HEK293T (cell line): ENCODE data around the gene EIF1AD.

Experiments
- CTCF ChIA-PET: fragments of 350-600 bp; formaldehyde crosslinking; extraction: SDS; loops from one replicate; lab custom pipeline; 2021; ENCODE audit warnings: antibody characterized with exemption, inconsistent platforms; lab: Yijun Ruan, JAX
- POLR2A ChIA-PET: fragments of 350-600 bp; formaldehyde crosslinking; extraction: SDS; loops from one replicate; lab custom pipeline; 2020; ENCODE audit warnings: antibody characterized with exemption, inconsistent platforms; lab: Yijun Ruan, JAX
- DNase-seq: peaks from one replicate; pipeline ENCODE4 v3.0.0; 2012; ENCODE audit warnings: mixed read lengths; ENCODE audit errors: extremely low spot score
- ARNT ChIP-seq: fragments of 450-650 bp; IDR thresholded peaks from 2 replicates; pipeline ENCODE4 v1.6.1; 2017; ENCODE audit warnings: mild to moderate bottlenecking
- BHLHE40 ChIP-seq: fragments of 450-650 bp; IDR thresholded peaks from 2 replicates; pipeline ENCODE4 v1.6.1; 2016; ENCODE audit warnings: mild to moderate bottlenecking, moderate library complexity, borderline replicate concordance
- CTBP1 ChIP-seq: fragments of 450-650 bp; IDR thresholded peaks from 2 replicates; pipeline ENCODE4 v1.6.1; 2016; ENCODE audit warnings: borderline replicate concordance
- ELF4 ChIP-seq: fragments of 450-650 bp; IDR thresholded peaks from 2 replicates; pipeline ENCODE4 v1.6.1; 2017; ENCODE audit warnings: antibody characterized with exemption
- FOXA1 ChIP-seq: fragments of 450-650 bp; IDR thresholded peaks from 2 replicates; pipeline ENCODE4 v1.6.1; 2016; ENCODE audit warnings: mild to moderate bottlenecking
- FOXK2 ChIP-seq: fragments of 450-650 bp; IDR thresholded peaks from 2 replicates; pipeline ENCODE4 v1.6.1; 2016; ENCODE audit warnings: mild to moderate bottlenecking
- FOXM1 ChIP-seq: fragments of 450-650 bp; IDR thresholded peaks from 2 replicates; pipeline ENCODE4 v1.6.1; 2017; ENCODE audit warnings: mild to moderate bottlenecking, borderline replicate concordance
- HDGF ChIP-seq: fragments of 450-650 bp; IDR thresholded peaks from 2 replicates; pipeline ENCODE4 v1.6.1; 2017; ENCODE audit warnings: antibody characterized with exemption, borderline replicate concordance
- L3MBTL2 ChIP-seq: fragments of 450-650 bp; conservative IDR thresholded peaks from 2 replicates; pipeline ENCODE4 v1.6.1; 2016; ENCODE audit warnings: mild to moderate bottlenecking
- LEF1 ChIP-seq: fragments of 450-650 bp; IDR thresholded peaks from 2 replicates; pipeline ENCODE4 v1.6.1; 2017; ENCODE audit warnings: mild to moderate bottlenecking, borderline replicate concordance
- NFRKB ChIP-seq: fragments of 450-650 bp; IDR thresholded peaks from 2 replicates; pipeline ENCODE4 v1.6.1; 2016; ENCODE audit warnings: mild to moderate bottlenecking, moderate library complexity
- SP1 ChIP-seq: fragments of 450-650 bp; IDR thresholded peaks from 2 replicates; pipeline ENCODE4 v1.6.1; 2017
- SUZ12 ChIP-seq: fragments of 450-650 bp; IDR thresholded peaks from 2 replicates; pipeline ENCODE4 v1.6.1; 2016; ENCODE audit warnings: mild to moderate bottlenecking
- TARDBP ChIP-seq: fragments of 450-650 bp; IDR thresholded peaks from 2 replicates; pipeline ENCODE4 v1.6.1; 2016
- ZNF384 ChIP-seq: fragments of 450-650 bp; IDR thresholded peaks from 2 replicates; pipeline ENCODE4 v1.6.1; 2016
- TF ChIP-seq, protein P1 (sequence below): fragments of 450-650 bp; IDR thresholded peaks from 2 replicates; pipeline ENCODE4 v1.6.1; 2016

Gene EIF1AD

DNA sequence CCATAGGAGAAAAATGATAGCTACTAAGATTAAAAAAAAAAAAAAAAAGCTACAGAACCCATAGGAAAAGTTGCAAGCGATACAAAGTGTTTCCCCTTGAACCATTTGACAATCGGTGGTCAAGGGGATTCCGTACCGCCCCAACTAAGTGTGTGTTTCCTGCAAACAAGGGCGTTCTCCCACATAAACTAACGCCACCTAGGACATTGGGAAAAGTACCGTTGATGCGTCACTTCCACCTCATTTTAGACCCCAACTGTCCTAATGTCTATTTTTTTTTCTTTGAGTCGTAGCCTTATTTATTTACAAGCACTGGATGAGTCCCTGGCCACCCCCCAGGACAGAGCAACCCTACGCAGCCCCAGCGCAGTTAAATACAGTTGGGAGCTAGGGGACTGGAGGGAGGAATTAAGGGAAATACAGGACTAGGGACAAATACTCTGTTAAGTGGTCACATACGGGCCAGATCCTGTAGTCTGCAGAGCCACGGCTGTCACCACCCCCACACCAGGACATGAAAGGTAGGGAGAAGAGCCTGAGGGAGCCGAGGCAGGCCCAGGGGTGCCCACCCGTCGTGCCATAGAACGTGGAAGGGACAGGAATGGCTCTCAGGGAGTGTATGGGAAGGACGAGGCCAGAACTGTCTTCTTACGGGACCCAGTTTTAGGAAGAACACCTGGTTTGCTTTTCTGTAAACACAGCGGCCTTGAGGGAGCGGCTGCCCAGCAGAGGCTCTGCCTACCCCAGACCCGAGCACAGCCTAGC, 19.0 kb downstream of the EIF1AD start:
- ChIA-PET CTCF (interaction anchor here (0.6 kb wide), 1 partner anchor 8 kb away, joined by 3 read pairs; no protein-coding TSS in a partner anchor), POLR2A (no interaction called here)
- TF ChIP-seq FOXM1 (no peak), LEF1 (no peak), SUZ12 (no peak), FOXA1 (no peak), ARNT (no peak), ELF4 (no peak), BHLHE40 (no peak), NFRKB (no peak), SP1 (no peak), ZNF384 (no peak), TARDBP (no peak), CTBP1 (no peak), FOXK2 (no peak), HDGF (no peak), L3MBTL2 (no peak)
- TF ChIP-seq, protein P1, sequence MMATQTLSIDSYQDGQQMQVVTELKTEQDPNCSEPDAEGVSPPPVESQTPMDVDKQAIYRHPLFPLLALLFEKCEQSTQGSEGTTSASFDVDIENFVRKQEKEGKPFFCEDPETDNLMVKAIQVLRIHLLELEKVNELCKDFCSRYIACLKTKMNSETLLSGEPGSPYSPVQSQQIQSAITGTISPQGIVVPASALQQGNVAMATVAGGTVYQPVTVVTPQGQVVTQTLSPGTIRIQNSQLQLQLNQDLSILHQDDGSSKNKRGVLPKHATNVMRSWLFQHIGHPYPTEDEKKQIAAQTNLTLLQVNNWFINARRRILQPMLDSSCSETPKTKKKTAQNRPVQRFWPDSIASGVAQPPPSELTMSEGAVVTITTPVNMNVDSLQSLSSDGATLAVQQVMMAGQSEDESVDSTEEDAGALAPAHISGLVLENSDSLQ: no peak
- DNase-seq: no peak

- no peak for DNase-seq
- ChIA-PET POLR2A (no interaction called here), CTCF (interaction anchor here (0.6 kb wide), 1 partner anchor 9 kb away, joined by 3 read pairs; no protein-coding TSS in a partner anchor)
- TF ChIP-seq FOXM1: no peak
- no peak for TF ChIP-seq ELF4
- TF ChIP-seq FOXK2: no peak
- TF ChIP-seq CTBP1: no peak
- TF ChIP-seq L3MBTL2: no peak
- TF ChIP-seq NFRKB: no peak
- TF ChIP-seq SUZ12: no peak
- TF ChIP-seq FOXA1: no peak
- TF ChIP-seq ZNF384: no peak
- TF ChIP-seq, protein P1: no peak
- no peak for TF ChIP-seq LEF1
- TF ChIP-seq HDGF: no peak
- TF ChIP-seq BHLHE40: no peak
- no peak for TF ChIP-seq TARDBP
- TF ChIP-seq ARNT: no peak
- TF ChIP-seq SP1: no peak
These were observed 19.8 kb downstream of the EIF1AD start for GRCh38 chr11:65981972-65982823.

- POLR2A ChIA-PET: no interaction called here
These were observed 20.7 kb downstream of the EIF1AD start for GRCh38 chr11:65981101-65981740.

DNA sequence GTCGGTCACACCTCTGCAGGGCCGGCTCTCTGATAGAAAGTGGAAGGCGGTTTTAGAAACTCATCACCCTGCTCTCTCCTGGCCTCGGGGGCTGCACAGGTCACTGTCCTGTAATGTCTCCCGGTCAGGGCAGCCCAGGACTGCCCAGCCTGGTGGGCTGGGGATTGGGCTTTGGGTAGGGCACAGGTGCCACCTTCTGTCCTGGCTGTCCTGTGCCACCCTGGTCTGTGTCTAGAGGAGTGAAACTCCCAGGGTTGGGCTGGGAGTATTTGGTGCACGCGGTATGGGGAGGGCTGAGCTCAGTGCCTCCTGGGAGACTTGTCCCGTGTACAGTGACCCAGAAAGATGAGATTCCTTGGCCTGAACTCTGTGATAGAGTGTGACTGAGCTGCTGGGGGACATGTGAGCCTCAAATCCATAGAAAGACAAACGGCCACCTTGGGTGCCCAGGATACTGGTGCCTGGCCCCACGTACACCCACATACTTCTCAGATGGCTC, 22.6 kb downstream of the EIF1AD start:
- DNase-seq: no peak
- POLR2A ChIA-PET: interaction anchor here (0.7 to 1.5 kb wide), 3 partner anchors 12 to 89 kb away, joined by 3 read pairs; partner anchors contain the start of genes BANF1 and EIF1AD
- CTCF ChIA-PET: no interaction called here
- TF ChIP-seq L3MBTL2 (no peak), SUZ12 (no peak), TARDBP (no peak), HDGF (no peak), FOXK2 (no peak), NFRKB (no peak), FOXA1 (no peak), CTBP1 (no peak), SP1 (no peak), LEF1 (no peak), FOXM1 (no peak), ARNT (no peak), ZNF384 (no peak), ELF4 (no peak), BHLHE40 (no peak)
- TF ChIP-seq, protein P1: no peak

More at GRCh38 chr11:65981101-65981740, 20.7 kb downstream of the EIF1AD start:
- TF ChIP-seq FOXA1: no peak
- TF ChIP-seq ARNT: no peak
- TF ChIP-seq, protein P1: no peak
- TF ChIP-seq CTBP1: no peak
- TF ChIP-seq FOXK2: no peak
- TF ChIP-seq ZNF384: no peak
- CTCF ChIA-PET: no interaction called here
- no peak for DNase-seq
